ENCODE measurements around the gene OR11A1. TPM values are rescaled to one million over a fixed set of nuclear protein-coding genes. Genes with fewer than 3 reads are reported as not detected.

OR11A1 gene
- total and polyA plus RNA-seq, 2 donors (not counting 1 experiment from before 2014, with no cell fraction given), result not detected

DNA sequence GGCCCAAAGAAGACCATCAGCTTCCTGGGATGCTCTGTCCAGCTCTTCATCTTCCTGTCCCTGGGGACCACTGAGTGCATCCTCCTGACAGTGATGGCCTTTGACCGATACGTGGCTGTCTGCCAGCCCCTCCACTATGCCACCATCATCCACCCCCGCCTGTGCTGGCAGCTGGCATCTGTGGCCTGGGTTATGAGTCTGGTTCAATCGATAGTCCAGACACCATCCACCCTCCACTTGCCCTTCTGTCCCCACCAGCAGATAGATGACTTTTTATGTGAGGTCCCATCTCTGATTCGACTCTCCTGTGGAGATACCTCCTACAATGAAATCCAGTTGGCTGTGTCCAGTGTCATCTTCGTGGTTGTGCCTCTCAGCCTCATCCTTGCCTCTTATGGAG is 5.2 kb upstream of the OR11A1 start:
- H3K9ac ChIP-seq (ENCODE audit: low read length), result no peak overlapping the region
- 89% methylated on average over 6 of the region's 6 CpGs for WGBS (ENCODE audit: insufficient coverage)
- no peaks in the 10 kb centered on the region for H3K79me2 ChIP-seq (ENCODE audit: control insufficient read depth, insufficient read depth, low read length)
- POLR2A ChIA-PET, result no interaction called here
- H3K4me3 ChIP-seq (ENCODE audit: control extremely low read depth in 1 of 5, extremely low read depth in 1 of 5, insufficient read depth in 1 of 5, low read depth in 2 of 5, low read length in 4 of 5), result no peak overlapping the region
- H3K27ac Mint-ChIP-seq, result no peak overlapping the region
- H3K27me3 ChIP-seq (replicated peaks in 1 of 4; ENCODE audit: control extremely low read depth in 1 of 4, control insufficient read depth in 3 of 4, insufficient read depth in 4 of 4, low read length in 3 of 4), result peaks cover 0 to 9% (median 3%) of the 10 kb centered on the region in 4 experiments
- DNase-seq (no peak), ATAC-seq (ENCODE audit: low read depth) (no peak)
- no peaks in the 10 kb centered on the region for H4K20me1 ChIP-seq (ENCODE audit: control insufficient read depth, insufficient read depth, low read length, poor library complexity, severe bottlenecking)
- H3K27ac ChIP-seq (ENCODE audit: low read length in 2 of 2), result no peak overlapping the region
- H3K4me1 Mint-ChIP-seq, result no peaks in the 10 kb centered on the region
- H3K4me1 ChIP-seq (ENCODE audit: control insufficient read depth in 2 of 2, insufficient read depth in 2 of 2, low read length in 2 of 2), result no peaks in the 10 kb centered on the region
- H3K27me3 Mint-ChIP-seq, result peaks cover 21% of the 10 kb centered on the region
- no peaks in the 10 kb centered on the region for H3K9me3 ChIP-seq (ENCODE audit: control extremely low read depth in 1 of 3, control insufficient read depth in 2 of 3, insufficient read depth in 1 of 3, low read length in 2 of 3)
- H3K4me2 ChIP-seq (replicated peaks; ENCODE audit: low read depth, low read length, poor library complexity, severe bottlenecking), result no peak overlapping the region
- H3K9me3 Mint-ChIP-seq (ENCODE audit: insufficient read depth), result no peaks in the 10 kb centered on the region
- intact Hi-C loops (cut with micrococcal nuclease), result no loop called here
- CTCF ChIA-PET, result no interaction called here
- no peaks in the 10 kb centered on the region for H3K36me3 ChIP-seq (replicated peaks in 1 of 2; ENCODE audit: control extremely low read depth in 1 of 2, control insufficient read depth in 1 of 2, extremely low read depth in 1 of 2, insufficient read depth in 2 of 2, low read length in 1 of 2)
- no peak overlapping the region for H2AFZ ChIP-seq (ENCODE audit: insufficient read depth, low read depth, low read length, poor library complexity, severe bottlenecking)
- TF ChIP-seq EZH2 (IDR thresholded peaks at IDR 0.05; ENCODE audit: borderline replicate concordance, insufficient read depth, low read depth, low read length, poor library complexity, severe bottlenecking), result no peak
- TF ChIP-seq, protein P1, sequence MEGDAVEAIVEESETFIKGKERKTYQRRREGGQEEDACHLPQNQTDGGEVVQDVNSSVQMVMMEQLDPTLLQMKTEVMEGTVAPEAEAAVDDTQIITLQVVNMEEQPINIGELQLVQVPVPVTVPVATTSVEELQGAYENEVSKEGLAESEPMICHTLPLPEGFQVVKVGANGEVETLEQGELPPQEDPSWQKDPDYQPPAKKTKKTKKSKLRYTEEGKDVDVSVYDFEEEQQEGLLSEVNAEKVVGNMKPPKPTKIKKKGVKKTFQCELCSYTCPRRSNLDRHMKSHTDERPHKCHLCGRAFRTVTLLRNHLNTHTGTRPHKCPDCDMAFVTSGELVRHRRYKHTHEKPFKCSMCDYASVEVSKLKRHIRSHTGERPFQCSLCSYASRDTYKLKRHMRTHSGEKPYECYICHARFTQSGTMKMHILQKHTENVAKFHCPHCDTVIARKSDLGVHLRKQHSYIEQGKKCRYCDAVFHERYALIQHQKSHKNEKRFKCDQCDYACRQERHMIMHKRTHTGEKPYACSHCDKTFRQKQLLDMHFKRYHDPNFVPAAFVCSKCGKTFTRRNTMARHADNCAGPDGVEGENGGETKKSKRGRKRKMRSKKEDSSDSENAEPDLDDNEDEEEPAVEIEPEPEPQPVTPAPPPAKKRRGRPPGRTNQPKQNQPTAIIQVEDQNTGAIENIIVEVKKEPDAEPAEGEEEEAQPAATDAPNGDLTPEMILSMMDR (IDR thresholded peaks at IDR 0.05), result no peak
- no peak overlapping the region for H3K4me3 Mint-ChIP-seq

DNA sequence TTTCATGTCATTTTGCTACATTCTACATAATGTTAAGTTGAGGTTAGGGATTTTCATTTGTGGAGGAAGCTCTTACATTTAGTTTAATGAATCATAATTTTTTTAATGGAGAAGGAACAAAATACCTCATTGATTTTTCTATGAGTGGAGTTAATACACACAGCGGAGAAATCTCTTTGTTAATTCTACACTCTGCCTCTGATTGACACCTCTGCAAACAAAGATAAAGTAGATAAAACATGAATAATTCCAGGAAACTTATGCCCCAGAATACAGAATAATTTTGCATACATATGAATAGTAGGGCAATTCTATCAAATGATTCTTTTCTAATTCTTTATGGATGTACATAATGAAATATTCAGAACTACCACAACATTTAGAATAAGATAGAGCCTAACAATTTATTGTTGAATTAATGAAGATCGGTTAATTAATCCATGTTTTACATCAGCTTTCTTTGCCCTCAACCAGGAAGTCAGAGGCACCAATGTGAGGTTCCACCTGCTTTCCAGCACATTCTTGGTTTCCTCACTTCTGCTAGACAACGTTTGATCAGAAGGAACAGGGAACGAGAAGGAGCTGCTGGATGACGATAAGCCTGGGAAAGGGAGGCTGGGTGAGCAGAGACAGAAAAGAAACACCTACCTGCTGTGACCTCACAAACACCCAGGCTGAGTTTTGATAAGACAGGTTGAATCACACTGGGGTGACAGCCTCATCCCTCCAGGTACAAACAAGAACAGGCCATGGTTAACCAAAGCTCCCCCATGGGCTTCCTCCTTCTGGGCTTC is 4.3 kb upstream of the OR11A1 start:
- Mint-ChIP-seq H3K27ac (no peak overlapping the region), H3K27me3 (peaks cover 21% of the 10 kb centered on the region), H3K4me1 (no peaks in the 10 kb centered on the region), H3K4me3 (no peak overlapping the region), H3K9me3 (ENCODE audit: insufficient read depth) (no peaks in the 10 kb centered on the region)
- no peak overlapping the region for H3K4me2 ChIP-seq (replicated peaks; ENCODE audit: low read depth, low read length, poor library complexity, severe bottlenecking)
- no peaks in the 10 kb centered on the region for H4K20me1 ChIP-seq (ENCODE audit: control insufficient read depth, insufficient read depth, low read length, poor library complexity, severe bottlenecking)
- peaks cover 0 to 5% (median 1%) of the 10 kb centered on the region in 4 experiments for H3K27me3 ChIP-seq (replicated peaks in 1 of 4; ENCODE audit: control extremely low read depth in 1 of 4, control insufficient read depth in 3 of 4, insufficient read depth in 4 of 4, low read length in 3 of 4)
- no peak overlapping the region for H3K9ac ChIP-seq (ENCODE audit: low read length)
- H3K79me2 ChIP-seq (ENCODE audit: control insufficient read depth, insufficient read depth, low read length), result no peaks in the 10 kb centered on the region
- TF ChIP-seq EZH2 (IDR thresholded peaks at IDR 0.05; ENCODE audit: borderline replicate concordance, insufficient read depth, low read depth, low read length, poor library complexity, severe bottlenecking), result no peak
- TF ChIP-seq, protein P1 (IDR thresholded peaks at IDR 0.05), result no peak
- H3K9me3 ChIP-seq (ENCODE audit: control extremely low read depth in 1 of 3, control insufficient read depth in 2 of 3, insufficient read depth in 1 of 3, low read length in 2 of 3), result no peaks in the 10 kb centered on the region
- no peaks in the 10 kb centered on the region for H3K4me1 ChIP-seq (ENCODE audit: control insufficient read depth in 2 of 2, insufficient read depth in 2 of 2, low read length in 2 of 2)
- intact Hi-C loops (cut with micrococcal nuclease), result no loop called here
- no peak for ATAC-seq (ENCODE audit: low read depth)
- no peak for DNase-seq
- no peak overlapping the region for H3K27ac ChIP-seq (ENCODE audit: low read length in 2 of 2)
- ChIA-PET CTCF (no interaction called here), POLR2A (no interaction called here)
- no CpG with 5 or more reads among the region's 5 CpGs for WGBS (ENCODE audit: insufficient coverage)
- no peak overlapping the region for H2AFZ ChIP-seq (ENCODE audit: insufficient read depth, low read depth, low read length, poor library complexity, severe bottlenecking)
- no peak overlapping the region for H3K4me3 ChIP-seq (ENCODE audit: control extremely low read depth in 1 of 5, extremely low read depth in 1 of 5, insufficient read depth in 1 of 5, low read depth in 2 of 5, low read length in 4 of 5)
- no peaks in the 10 kb centered on the region for H3K36me3 ChIP-seq (replicated peaks in 1 of 2; ENCODE audit: control extremely low read depth in 1 of 2, control insufficient read depth in 1 of 2, extremely low read depth in 1 of 2, insufficient read depth in 2 of 2, low read length in 1 of 2)
